KOPT-K1 (cell line): ENCODE measurements around the gene FOXF1.

ENCODE experiments used
- H3K27ac ChIP-seq: fragments of 200-600 bp; sonication (generic); 2 replicates; pipeline ENCODE4 v1.5.1; 2016; ENCODE audit warnings: antibody characterized with exemption, mild to moderate bottlenecking, low read depth, low read length; ENCODE audit not compliant: poor library complexity, severe bottlenecking
- H3K36me3 ChIP-seq: fragments of 200-600 bp; sonication (generic); 2 replicates; pipeline ENCODE4 v1.5.1; 2017; ENCODE audit warnings: antibody characterized with exemption, mild to moderate bottlenecking, low read length, moderate library complexity; ENCODE audit not compliant: insufficient read depth
- H3K9me3 ChIP-seq: fragments of 200-600 bp; sonication (generic); 2 replicates; pipeline ENCODE4 v1.5.1; 2017; ENCODE audit warnings: antibody characterized with exemption, low read length, mild to moderate bottlenecking; ENCODE audit not compliant: insufficient read depth, poor library complexity, severe bottlenecking

Gene FOXF1

DNA sequence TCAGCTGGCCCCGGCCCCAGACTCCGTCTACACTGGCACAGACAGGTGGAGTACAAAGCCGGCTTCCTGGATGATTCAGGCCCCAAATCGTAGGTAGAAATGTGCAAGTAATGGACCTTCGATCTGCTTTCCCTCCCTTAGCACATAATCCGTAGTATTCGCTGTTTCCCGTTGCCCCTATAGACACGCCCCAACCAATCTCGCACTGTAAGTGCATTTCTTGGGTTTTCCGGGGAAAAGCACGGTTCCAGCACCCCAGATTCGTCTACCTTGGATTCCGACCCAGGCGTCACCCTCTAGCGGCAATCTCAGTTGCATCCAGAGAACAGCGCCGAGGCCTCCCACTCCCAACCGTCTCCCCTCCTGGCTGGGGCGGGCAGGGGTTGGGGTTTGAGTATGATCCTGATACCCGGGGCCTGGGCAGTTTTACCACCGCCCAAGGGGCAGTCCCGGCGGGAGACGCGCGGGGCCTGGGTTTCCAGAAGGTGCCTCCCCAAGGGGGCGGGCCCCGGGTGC, 12.1 kb upstream of the FOXF1 start:
- H3K9me3 ChIP-seq, result no peaks in the 10 kb centered on the region
- no peak overlapping the region for H3K27ac ChIP-seq
- H3K36me3 ChIP-seq, result no peaks in the 10 kb centered on the region

DNA sequence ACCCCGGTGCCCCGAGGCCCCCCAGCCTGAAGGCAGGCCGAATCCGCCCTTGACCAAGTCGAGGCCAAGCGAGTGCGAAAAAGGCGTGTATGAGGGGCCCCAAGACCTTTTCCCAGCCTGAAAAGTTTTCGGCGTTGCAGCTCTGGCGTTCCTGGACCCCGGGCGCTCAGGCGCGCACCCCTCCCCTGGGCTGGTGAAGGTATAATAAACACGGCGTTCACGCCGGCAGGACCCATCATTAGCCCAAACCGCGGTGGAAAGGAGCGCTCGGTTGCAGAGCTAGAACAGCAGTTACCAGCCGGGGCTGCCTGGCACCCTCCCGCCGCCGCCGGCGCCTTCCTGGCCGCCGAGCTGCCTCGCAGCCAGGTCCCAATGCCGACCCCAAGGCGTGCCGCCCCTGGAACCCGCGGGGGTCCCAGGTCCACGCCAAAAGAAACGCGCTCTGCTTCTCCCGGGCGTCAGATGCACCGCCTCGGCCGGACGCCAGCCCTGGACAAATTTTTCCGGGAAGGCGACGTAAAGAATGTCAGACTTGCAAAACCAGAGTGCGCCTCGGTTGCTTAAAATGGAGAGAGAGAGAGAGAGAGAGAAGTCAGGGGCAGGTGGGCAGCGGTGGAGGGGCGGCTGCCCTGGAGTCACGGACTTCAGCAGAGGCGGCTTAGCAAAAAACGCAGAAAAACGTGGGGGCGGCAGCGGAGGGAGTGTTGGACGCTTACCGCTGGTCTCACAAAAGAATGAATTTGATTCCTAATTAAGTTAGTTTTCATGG, 11.5 kb upstream of the FOXF1 start:
- no peaks in the 10 kb centered on the region for H3K9me3 ChIP-seq
- H3K27ac ChIP-seq, result no peak overlapping the region
- H3K36me3 ChIP-seq, result no peaks in the 10 kb centered on the region

DNA sequence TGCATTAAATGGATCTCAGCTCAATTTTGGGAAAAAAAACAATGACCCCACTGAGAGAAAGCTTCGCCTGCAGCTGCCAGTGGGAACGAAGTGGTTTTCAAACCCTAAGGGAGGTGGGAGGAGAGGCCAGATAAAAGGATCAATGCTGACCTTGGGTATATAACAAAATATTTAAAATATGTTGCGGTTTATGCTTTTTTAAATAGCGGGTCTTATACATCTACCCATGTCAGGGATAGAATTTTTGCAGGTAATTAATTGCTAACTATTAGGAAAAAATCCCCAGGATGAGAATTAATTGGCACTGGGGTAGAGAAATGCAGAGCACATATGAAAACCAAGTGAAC, 10.9 kb upstream of the FOXF1 start:
- H3K36me3 ChIP-seq, result no peaks in the 10 kb centered on the region
- H3K27ac ChIP-seq, result no peak overlapping the region
- no peaks in the 10 kb centered on the region for H3K9me3 ChIP-seq

DNA sequence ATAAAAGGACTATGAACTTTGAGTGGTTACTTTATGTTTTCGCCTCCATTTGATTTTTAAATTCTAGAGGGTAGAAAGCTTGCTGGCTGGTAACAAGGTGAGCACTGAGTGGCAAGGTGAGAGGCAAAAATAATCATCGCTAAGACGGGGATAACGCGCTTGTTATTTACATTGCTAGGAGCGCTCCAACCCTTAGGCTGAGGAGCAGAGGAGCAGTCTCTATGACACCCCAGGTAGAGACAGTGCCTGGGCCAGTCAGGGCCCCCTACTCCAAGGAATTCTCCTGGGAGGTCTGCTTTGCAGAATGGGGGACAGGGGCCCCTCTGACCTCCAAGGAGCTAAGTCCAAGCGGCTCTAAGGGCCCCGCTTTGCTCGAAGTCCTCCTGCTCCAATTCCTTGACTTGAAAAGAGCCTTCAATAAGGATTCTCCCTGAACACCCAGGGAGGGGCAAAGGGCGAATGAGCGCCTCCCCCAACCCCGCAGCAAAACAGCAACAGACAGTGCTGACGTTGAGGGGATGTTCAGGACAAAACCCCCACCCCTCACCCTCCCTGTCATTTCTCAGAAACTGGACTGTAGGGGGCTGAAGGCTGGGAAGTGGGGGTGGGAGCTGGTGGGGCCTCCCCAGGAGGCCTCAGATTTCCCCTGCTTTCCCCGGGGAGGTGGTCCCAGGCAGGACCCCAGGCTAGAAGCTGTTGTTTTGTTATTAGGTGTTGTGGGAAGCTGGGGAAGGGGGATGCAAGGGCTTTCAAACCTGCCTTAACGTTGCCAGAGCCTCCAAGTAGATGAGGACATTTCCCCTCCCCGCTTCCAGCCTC, 10.2 kb upstream of the FOXF1 start:
- Histone ChIP-seq H3K36me3 (no peaks in the 10 kb centered on the region), H3K9me3 (no peaks in the 10 kb centered on the region), H3K27ac (no peak overlapping the region)

DNA sequence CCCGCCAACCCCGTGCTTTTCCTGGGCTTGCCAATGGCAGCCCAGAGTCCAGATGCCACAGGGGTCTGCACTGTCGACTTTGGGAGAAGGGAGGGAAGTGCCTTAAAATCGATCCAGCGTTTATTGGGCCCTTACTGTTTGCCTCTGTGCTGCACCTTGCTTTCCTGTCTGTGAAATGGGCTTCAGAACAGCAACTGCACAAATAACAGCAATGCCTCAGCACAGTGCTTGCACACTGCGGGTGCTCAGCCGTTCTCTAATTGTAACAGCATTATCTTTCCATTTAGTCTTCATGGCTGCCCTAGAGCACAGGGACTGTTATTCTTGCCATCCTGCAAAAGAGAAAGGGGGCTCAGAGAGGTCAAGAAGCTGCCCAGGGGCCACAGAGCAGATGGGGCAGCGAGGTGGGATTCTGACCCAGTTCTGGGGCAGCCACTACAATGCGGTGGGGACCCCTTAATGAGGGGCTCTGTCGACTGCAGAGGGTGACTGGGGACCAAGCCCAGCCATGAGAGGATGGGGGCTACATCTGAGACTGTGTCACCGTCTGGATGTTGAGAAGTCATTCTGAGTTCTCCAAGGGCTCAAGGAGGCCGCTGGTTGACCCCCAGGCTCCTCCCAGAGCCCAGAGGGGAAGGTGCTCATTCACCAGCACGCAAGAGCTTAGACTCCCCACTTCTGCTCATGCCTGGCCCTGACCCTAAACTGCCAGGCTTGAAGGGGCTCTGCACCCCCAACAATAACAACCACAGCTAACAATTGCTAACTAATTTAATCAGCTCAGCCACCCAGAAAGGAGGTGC, 9.4 kb upstream of the FOXF1 start:
- Histone ChIP-seq H3K36me3 (no peaks in the 10 kb centered on the region), H3K27ac (no peak overlapping the region), H3K9me3 (no peaks in the 10 kb centered on the region)

DNA sequence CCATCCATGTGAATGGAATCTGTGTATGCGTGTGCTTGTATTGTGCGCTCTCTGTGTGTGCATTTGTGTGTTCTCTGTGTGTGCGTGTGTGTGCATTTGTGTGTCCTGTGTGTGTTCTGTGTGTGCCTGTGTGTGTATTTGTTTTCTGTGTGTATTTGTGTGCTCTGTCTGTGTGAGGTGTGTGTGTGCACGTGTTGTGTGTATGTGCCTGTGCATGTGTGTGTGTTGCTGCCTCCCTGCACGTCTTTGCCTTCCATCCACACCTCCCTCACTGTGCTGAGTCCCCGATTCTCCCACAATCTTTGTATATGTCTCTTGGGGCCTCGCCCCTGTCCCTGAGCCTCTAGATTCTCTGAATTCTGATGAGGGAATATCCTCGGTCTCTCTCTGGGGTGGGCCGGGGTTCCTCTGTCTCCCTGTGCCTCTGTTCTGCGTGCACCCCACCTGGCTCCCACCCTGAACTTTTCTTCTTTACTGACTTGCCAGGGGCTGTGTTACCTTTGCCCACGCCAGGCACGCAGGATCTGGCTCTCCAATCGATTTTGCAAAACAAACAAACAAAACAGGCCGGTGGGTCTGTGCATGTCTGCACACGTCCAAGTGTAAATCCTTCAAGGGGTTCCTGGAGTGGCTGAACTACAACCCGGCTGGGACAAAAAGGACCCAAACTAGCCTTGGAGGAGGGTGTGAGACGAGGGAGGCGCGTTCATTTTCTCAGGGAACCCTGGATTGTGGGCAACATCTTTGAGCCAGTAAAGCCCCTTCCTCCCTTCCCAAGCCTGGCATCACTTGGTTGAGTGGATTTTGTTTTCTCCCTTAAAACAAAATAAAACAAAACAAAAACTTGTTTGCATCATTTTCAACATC, 8.1 kb upstream of the FOXF1 start:
- Histone ChIP-seq H3K27ac (no peak overlapping the region), H3K36me3 (no peaks in the 10 kb centered on the region), H3K9me3 (no peaks in the 10 kb centered on the region)

DNA sequence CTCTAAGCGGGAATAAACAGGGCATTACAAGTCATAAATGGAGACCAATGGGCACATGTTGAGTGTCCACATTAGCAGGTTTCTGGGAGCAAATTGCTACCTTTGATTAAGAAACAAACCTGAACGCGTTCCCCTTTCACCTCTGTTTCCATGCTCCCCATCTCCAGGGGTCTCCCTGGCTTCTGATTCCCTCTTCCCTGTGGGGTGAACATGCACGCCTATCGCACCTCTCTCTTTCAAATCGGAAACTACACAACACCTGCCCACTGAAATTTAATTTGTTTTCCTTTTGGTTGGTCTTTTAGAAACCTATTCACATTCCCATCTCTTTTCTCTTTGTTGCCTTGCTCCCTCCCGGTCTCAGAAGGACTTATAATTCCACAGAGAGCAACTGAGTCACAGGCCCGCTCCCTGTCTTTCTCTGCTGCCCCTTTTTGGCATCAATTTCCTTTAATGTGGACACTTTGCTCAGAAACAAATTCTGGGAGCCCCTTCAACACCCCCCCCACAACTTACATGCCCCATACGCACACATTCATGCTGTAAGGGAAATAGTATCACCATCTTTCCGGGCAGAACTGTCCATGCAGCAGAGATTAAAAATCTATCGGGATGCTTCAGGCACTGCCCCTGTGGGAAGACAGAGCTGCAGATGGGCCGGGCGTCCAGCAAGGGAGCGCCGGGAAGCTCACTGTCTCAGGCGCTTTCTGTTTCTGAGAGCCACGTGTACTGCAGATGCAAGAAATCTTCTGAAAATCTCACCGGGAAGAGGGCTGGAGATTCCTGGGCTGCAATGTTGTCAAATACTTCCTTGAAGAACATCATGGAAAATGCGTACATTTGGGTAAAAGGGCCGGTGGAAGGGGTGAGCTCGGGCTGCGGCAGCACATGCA, 7.2 kb upstream of the FOXF1 start:
- Histone ChIP-seq H3K27ac (no peak overlapping the region), H3K9me3 (no peaks in the 10 kb centered on the region)

DNA sequence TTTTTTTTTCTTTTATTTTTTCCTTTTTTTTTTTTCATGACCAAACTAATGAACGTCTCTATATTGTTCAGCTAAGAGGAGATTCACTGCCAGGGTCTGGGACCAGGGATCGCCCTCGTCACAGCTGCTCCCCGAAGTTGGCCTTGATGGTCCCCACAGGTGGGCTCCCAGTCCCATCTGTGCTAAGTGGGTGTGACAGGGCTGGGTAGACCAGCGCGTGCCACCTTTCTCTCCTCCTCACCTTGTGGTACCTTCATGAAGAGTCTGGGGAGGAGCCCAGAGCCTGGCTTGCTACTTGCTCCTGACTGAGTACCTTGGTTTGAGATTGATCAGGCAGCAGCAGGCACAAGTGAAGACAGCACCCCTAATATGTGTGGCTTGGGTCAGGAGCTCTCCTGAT, 6.5 kb upstream of the FOXF1 start:
- Histone ChIP-seq H3K36me3 (no peaks in the 10 kb centered on the region), H3K27ac (no peak overlapping the region), H3K9me3 (no peaks in the 10 kb centered on the region)

More for the DNA sequence above, 7.2 kb upstream of the FOXF1 start:
- no peaks in the 10 kb centered on the region for H3K36me3 ChIP-seq

DNA sequence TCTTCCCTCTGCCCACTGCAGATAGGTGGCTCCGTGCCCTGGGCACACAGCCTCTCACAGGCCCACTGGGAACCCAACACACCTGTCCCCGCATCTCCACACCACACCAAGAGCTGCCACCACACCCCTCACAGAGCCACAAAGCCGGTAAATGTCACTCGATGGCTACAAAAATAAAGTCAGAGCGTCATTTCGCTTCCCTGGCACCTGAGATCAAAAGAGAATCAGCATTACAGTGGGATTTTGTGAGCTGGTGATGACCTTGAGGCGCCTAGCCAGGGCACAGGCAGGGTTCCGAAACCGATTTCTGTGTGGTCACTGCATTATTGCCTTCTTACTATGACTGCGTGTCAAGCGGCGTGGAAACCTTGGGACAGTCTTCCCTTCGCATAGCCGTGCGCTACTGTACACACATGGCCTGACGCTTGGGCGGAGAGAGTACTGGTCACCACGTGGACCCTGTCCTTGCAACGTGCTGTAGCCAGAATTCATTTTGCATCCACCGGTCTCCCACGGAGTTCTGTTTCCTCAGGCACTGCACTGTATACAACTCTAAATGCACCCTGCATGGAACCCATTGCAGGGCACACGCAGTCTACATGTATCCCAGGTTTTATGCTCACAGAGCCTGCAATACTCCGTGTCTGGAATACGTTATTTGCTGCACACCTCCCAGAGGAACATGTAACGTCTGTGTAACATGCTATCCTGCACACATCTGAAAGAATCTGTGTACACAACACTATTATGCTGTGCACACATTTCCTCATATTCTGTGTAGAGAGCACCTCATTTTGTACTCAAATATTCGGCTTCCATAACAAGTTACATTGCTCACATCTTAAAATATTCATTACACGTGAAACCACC, 5.8 kb upstream of the FOXF1 start:
- Histone ChIP-seq H3K27ac (no peak overlapping the region), H3K36me3 (no peaks in the 10 kb centered on the region)

DNA sequence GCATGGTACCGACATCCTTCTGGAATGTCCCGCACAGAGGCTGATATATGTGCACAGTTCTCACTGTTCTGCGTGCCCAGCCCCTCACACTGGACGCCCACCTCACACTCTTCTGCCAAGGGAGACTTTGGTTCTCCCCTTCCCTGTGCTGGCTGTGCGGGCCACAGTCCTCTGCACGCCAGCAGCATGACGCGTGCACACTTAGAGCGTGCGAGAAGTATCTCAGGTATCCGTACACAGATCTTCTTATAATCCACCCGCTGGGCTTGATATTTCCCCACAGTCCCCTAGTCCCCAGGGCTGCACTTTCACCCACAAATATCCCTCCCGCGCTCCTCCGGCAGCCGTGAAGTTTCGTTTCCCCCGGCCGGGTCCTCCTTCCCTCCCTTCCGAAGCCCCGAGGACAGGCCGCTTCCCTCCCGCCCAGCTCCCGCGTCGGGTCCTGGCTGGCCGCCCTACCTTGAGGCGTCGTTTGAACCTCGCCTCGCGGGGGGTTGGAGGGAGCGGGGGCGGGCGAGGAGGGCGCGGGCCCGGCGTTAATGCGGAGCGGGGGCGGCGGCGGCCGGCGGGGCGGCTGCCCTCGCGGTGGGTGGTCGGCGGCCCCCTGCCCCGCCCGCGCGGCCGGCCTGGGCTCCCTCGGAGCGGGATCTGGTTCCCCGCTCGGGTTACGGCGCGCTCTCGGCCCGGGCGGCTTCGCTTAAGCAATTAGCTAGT, 5.0 kb upstream of the FOXF1 start:
- H3K27ac ChIP-seq, result no peak overlapping the region
- no peaks in the 10 kb centered on the region for H3K36me3 ChIP-seq
- no peaks in the 10 kb centered on the region for H3K9me3 ChIP-seq

More for the DNA sequence above, 5.8 kb upstream of the FOXF1 start:
- no peaks in the 10 kb centered on the region for H3K9me3 ChIP-seq

DNA sequence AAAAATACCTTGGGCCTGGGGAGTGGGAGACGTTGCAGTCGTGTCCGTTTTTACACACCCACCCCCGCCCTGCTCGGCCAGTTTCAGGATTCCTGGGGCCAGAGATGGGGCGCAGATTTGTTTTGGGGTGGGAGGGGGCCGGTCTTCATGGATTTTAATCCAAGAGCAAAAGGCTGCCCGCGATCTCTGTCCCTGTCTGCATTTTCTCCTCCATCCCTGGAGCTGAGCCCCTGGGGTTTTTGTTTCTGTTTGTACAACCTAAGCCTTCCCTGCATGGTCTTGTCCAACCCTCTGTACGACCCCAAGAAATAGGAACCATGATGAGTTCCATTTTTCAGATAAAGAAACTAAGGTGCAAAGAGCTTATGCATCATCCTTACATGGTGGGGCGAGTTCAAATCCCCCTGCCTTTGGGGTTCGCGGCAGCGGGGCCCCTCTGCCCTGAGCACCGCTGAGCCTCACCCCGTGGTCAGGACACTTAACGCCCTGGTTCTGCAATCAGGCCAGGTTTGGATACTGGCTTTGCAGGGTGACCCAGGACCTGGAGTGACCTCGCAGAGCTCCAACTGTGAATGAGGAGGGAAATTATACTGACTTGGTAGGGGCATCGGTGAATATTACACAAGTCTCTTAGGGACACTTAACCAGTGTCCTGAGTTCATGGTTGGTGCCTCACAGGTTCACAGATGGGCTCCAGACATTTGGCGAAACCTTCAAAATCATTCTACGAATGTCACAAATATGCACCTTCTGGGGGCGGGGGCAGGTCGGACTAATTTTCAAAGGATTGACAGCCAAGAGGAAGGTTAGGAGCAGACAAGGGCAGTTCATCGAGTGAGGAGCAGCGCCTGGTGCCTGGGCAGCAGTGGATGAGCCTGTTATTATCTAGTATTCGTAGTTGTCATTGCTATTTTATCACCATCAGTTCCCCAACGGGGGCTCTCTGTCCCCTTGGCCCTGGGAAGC, 4.1 kb upstream of the FOXF1 start:
- no peak overlapping the region for H3K27ac ChIP-seq
- H3K9me3 ChIP-seq, result no peaks in the 10 kb centered on the region
- no peaks in the 10 kb centered on the region for H3K36me3 ChIP-seq
